Measurements from ENCODE around the gene WWOX.

- no peak for TF ChIP-seq POLR2AphosphoS5 (IDR thresholded peaks at IDR 0.05; ENCODE audit: borderline replicate concordance, low read depth, low read length)
- TF ChIP-seq EZH2 (IDR thresholded peaks at IDR 0.05) = no peak
These were observed 157.4 kb downstream of the WWOX start for GRCh38 chr16:78256686-78257375.

Measured in SK-N-MC (cell line).